CD14-positive monocyte (primary cell): Measurements from ENCODE around the gene DBN1. TPM values are rescaled to one million over a fixed set of nuclear protein-coding genes. Genes with fewer than 3 reads are reported as not detected.

Experiments
- DNase-seq, 3 donors: peaks; one replicate each; pipeline ENCODE4 v3.0.0-alpha.2; 2011 to 2022
- H2AFZ ChIP-seq: 2 replicates; pipeline ENCODE4 v1.6.0; 2012; ENCODE audit warnings: mild to moderate bottlenecking, low read depth, low read length, inconsistent platforms; ENCODE audit not compliant: insufficient read depth, poor library complexity, severe bottlenecking
- H3K27ac ChIP-seq, 2 donors: 1 replicate in 1 of 2; 2 replicates in 1 of 2; pipeline ENCODE4 v1.5.1; 2012 to 2013; ENCODE audit warnings: low read length in 2 of 2, control low read depth in 1 of 2, inconsistent platforms in 1 of 2, low read depth in 1 of 2, mild to moderate bottlenecking in 1 of 2
- H3K27me3 ChIP-seq, 2 donors: one replicate each; pipeline versions ENCODE4 v1.6.0 to v1.6.1; 2011 to 2013; ENCODE audit warnings: low read length in 2 of 2; ENCODE audit not compliant: control insufficient read depth in 2 of 2, insufficient read depth in 2 of 2
- H3K36me3 ChIP-seq, 2 donors: replicated peaks in 1 of 2; 1 replicate in 1 of 2; 2 replicates in 1 of 2; pipeline versions ENCODE4 v1.5.1 to v1.6.1; 2012 to 2013; ENCODE audit warnings: low read length in 2 of 2, control low read depth in 1 of 2, inconsistent platforms in 1 of 2, mild to moderate bottlenecking in 1 of 2; ENCODE audit not compliant: insufficient read depth in 2 of 2, control insufficient read depth in 1 of 2
- H3K4me1 ChIP-seq, 2 donors: 1 replicate in 1 of 2; 2 replicates in 1 of 2; pipeline versions ENCODE4 v1.5.1 to v1.6.1; 2012 to 2013; ENCODE audit warnings: low read length in 2 of 2, control low read depth in 1 of 2, inconsistent platforms in 1 of 2, mild to moderate bottlenecking in 1 of 2, moderate library complexity in 1 of 2; ENCODE audit not compliant: insufficient read depth in 2 of 2, control insufficient read depth in 1 of 2
- H3K4me2 ChIP-seq: replicated peaks from 2 replicates; pipeline ENCODE3; 2012; ENCODE audit warnings: low read length, moderate library complexity, mild to moderate bottlenecking; ENCODE audit not compliant: poor library complexity, severe bottlenecking; ENCODE audit errors: extremely low read depth
- H3K4me3 ChIP-seq, 3 experiments: fragments of 200-600 bp in 1 of 3; sonication (generic) in 1 of 3; replicated peaks in 1 of 3; 1 replicate in 2 of 3; 2 replicates in 1 of 3; pipeline ENCODE4 v1.5.1; 2011 to 2013; ENCODE audit warnings: low read length in 3 of 3, mild to moderate bottlenecking in 3 of 3, control low read depth in 2 of 3, low read depth in 2 of 3, inconsistent platforms in 1 of 3, moderate library complexity in 1 of 3
- H3K79me2 ChIP-seq: 2 replicates; pipeline ENCODE4 v1.6.0; 2012; ENCODE audit warnings: mild to moderate bottlenecking, control low read depth, inconsistent platforms, low read length, moderate library complexity; ENCODE audit not compliant: insufficient read depth
- H3K9ac ChIP-seq: 2 replicates; pipeline ENCODE4 v1.6.0; 2017; ENCODE audit warnings: low read length, mild to moderate bottlenecking; ENCODE audit not compliant: insufficient read depth, poor library complexity, severe bottlenecking
- H3K9me3 ChIP-seq, 2 donors: replicated peaks in 1 of 2; 1 replicate in 1 of 2; 2 replicates in 1 of 2; pipeline versions ENCODE4 v1.5.1 to v1.6.1; 2012 to 2013; ENCODE audit warnings: low read length in 2 of 2, control low read depth in 1 of 2; ENCODE audit not compliant: control insufficient read depth in 1 of 2, insufficient read depth in 1 of 2
- H4K20me1 ChIP-seq: 2 replicates; pipeline ENCODE4 v1.6.0; 2012; ENCODE audit warnings: mild to moderate bottlenecking, low read length, control low read depth, moderate library complexity; ENCODE audit not compliant: insufficient read depth
- H3K27ac Mint-ChIP-seq, 7 donors: one replicate each; pipeline ENCODE4 v1.8.0; 2020; ENCODE audit warnings: mild to moderate bottlenecking in 7 of 7, mixed read lengths in 7 of 7, moderate library complexity in 6 of 7, inconsistent platforms in 2 of 7
- H3K27me3 Mint-ChIP-seq, 3 donors: one replicate each; pipeline ENCODE4 v1.8.0; 2021 to 2022; ENCODE audit warnings: low read depth in 3 of 3, mild to moderate bottlenecking in 3 of 3, mixed read lengths in 3 of 3, moderate library complexity in 3 of 3, inconsistent platforms in 1 of 3
- H3K36me3 Mint-ChIP-seq, 2 donors: one replicate each; pipeline ENCODE4 v1.8.0; 2020; ENCODE audit warnings: mixed read lengths in 2 of 2, inconsistent platforms in 1 of 2, mild to moderate bottlenecking in 1 of 2
- H3K4me1 Mint-ChIP-seq: one replicate; pipeline ENCODE4 v1.8.0; 2020; ENCODE audit warnings: mild to moderate bottlenecking, mixed read lengths
- H3K4me3 Mint-ChIP-seq, 2 donors: one replicate each; pipeline ENCODE4 v1.8.0; 2020; ENCODE audit warnings: mild to moderate bottlenecking in 2 of 2, mixed read lengths in 2 of 2, moderate library complexity in 1 of 2
- H3K9me3 Mint-ChIP-seq, 7 donors: one replicate each; pipeline ENCODE4 v1.8.0; 2020 to 2022; ENCODE audit warnings: mixed read lengths in 7 of 7, mild to moderate bottlenecking in 6 of 7, moderate library complexity in 6 of 7, inconsistent platforms in 2 of 7
- WGBS: methylation state at CpG from one replicate; pipeline ENCODE4 v1.1.5; 2013; ENCODE audit warnings: missing lambda C conversion rate; ENCODE audit not compliant: insufficient coverage; 5-methylcytosine and 5-hydroxymethylcytosine counted together
- intact Hi-C, 2 donors: fragments of 100-400 bp; cut with micrococcal nuclease; formaldehyde crosslinking; loops; one replicate each; pipeline versions ENCODE4 v1.15.0 to v1.15.1; 2023
- polyA plus RNA-seq, 3 donors: library from polyadenylated mRNA; depleted of rRNA in 1 of 3; unstranded in 2 of 3; stranded (reverse) in 1 of 3; fragments of 300-500 nt in 2 of 3; fragments of >200 nt in 1 of 3; fragmentation: Illumina TruSeq in 2 of 3; gene quantifications; 1 replicate in 2 of 3; 2 replicates in 1 of 3; pipeline ENCODE4 v1.2.3, GENCODE V29; 2012 to 2021
- TF ChIP-seq, protein P1 (sequence below): fragments of 200-600 bp; IDR thresholded peaks from one replicate; pipeline ENCODE4 v1.8.0; 2022; ENCODE audit warnings: antibody characterized with exemption, mild to moderate bottlenecking

Gene DBN1
- polyA plus RNA-seq, 3 donors: 0.71 to 1.6 (median 0.73) TPM

DNA sequence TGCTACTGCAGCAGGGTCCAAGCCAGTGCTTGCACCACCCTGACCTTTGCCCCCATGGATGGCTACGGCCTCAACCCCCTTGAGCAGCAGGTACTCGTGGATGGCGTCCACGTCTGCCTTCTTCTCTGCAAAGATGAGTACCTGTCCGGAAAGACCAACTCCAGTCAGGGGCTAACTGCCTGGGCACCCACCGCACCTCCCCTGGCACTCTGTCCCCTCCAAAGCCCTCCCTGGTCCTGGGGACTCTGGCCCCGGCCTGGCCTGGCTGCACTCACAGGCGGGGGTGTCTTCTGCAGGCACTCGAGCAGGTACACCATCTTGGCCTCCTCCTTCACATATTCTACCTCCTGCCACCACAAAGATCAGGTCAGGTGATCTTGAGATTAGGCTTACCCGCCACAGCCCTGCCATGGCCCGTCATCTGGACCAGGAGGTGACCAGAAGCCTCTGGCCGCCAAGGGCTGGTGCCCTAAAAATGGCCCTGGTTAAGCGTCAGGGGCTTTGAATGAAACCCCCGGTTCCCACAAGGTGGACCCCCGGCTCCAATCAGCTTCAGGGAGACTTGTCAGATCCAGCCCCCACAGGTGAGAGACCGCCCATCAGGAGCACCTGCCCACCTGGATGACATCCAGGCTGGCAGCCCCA is 39.4 kb upstream of the DBN1 start:
- Mint-ChIP-seq H3K27me3 (peaks cover 0 to 5% (median 0%) of the 10 kb centered on the region in 3 donors), H3K4me3 (no peak overlapping the region), H3K9me3 (peaks cover 0 to 2% (median 0%) of the 10 kb centered on the region in 7 donors), H3K36me3 (peaks cover 51 to 57% of the 10 kb centered on the region in 2 donors), H3K27ac (peak overlapping the region in 5 of 7 donors; percentile 58 to 100 (median 63)), H3K4me1 (peaks cover 44% of the 10 kb centered on the region)
- peaks cover 43 to 48% of the 10 kb centered on the region in 2 donors for H3K36me3 ChIP-seq
- H3K27ac ChIP-seq: no peak overlapping the region
- no peak overlapping the region for H2AFZ ChIP-seq
- no peaks in the 10 kb centered on the region for H3K27me3 ChIP-seq
- no peaks in the 10 kb centered on the region for H3K9me3 ChIP-seq
- no peak overlapping the region for H3K9ac ChIP-seq
- H3K79me2 ChIP-seq: peaks cover 63% of the 10 kb centered on the region
- H3K4me2 ChIP-seq: no peak overlapping the region
- peaks cover 41 to 64% of the 10 kb centered on the region in 2 donors for H3K4me1 ChIP-seq
- no peak overlapping the region for H3K4me3 ChIP-seq
- TF ChIP-seq, protein P1, sequence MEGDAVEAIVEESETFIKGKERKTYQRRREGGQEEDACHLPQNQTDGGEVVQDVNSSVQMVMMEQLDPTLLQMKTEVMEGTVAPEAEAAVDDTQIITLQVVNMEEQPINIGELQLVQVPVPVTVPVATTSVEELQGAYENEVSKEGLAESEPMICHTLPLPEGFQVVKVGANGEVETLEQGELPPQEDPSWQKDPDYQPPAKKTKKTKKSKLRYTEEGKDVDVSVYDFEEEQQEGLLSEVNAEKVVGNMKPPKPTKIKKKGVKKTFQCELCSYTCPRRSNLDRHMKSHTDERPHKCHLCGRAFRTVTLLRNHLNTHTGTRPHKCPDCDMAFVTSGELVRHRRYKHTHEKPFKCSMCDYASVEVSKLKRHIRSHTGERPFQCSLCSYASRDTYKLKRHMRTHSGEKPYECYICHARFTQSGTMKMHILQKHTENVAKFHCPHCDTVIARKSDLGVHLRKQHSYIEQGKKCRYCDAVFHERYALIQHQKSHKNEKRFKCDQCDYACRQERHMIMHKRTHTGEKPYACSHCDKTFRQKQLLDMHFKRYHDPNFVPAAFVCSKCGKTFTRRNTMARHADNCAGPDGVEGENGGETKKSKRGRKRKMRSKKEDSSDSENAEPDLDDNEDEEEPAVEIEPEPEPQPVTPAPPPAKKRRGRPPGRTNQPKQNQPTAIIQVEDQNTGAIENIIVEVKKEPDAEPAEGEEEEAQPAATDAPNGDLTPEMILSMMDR: no peak
- WGBS: 99% methylated on average over 16 of the region's 16 CpGs
- no peak for DNase-seq
- H4K20me1 ChIP-seq: peaks cover 21% of the 10 kb centered on the region
- intact Hi-C loops: no loop called here

GRCh38 chr5:177511796-177512675 is 38.6 kb upstream of the DBN1 start:
- Histone ChIP-seq H3K4me1 (peaks cover 46 to 66% of the 10 kb centered on the region in 2 donors), H3K79me2 (peaks cover 72% of the 10 kb centered on the region)
- peak overlapping the region; percentile 99 to 100 (median 99) for H3K27ac Mint-ChIP-seq

More at GRCh38 chr5:177511796-177512675, 38.6 kb upstream of the DBN1 start:
- H3K4me3 ChIP-seq: no peak overlapping the region
- 98% methylated on average over 34 of the region's 34 CpGs for WGBS
- peaks cover 0 to 9% (median 3%) of the 10 kb centered on the region in 3 donors for H3K27me3 Mint-ChIP-seq
- no peaks in the 10 kb centered on the region for H3K9me3 ChIP-seq
- H3K36me3 Mint-ChIP-seq: peaks cover 59 to 65% of the 10 kb centered on the region in 2 donors
- intact Hi-C loops: loop anchor here in 1 of 2 donors (2.0 kb wide), 1 partner anchor 33 kb away; no protein-coding TSS in a partner anchor
- no peaks in the 10 kb centered on the region for H3K27me3 ChIP-seq
- H3K4me3 Mint-ChIP-seq: no peak overlapping the region
- peaks cover 49% of the 10 kb centered on the region for H3K4me1 Mint-ChIP-seq
- no peak overlapping the region for H2AFZ ChIP-seq
- TF ChIP-seq, protein P1: no peak
- H3K9me3 Mint-ChIP-seq: peaks cover 0 to 5% (median 0%) of the 10 kb centered on the region in 7 donors
- DNase-seq: no peak
- peaks cover 30% of the 10 kb centered on the region for H4K20me1 ChIP-seq
- H3K9ac ChIP-seq: peak overlapping the region; percentile 99
- peak overlapping the region; percentile 98 to 100 for H3K27ac ChIP-seq
- peak overlapping the region; percentile 99 for H3K4me2 ChIP-seq
- peaks cover 46 to 53% of the 10 kb centered on the region in 2 donors for H3K36me3 ChIP-seq
